IMR-90 (cell line): ENCODE data around the gene TUBGCP6. TPM values are rescaled to one million over a fixed set of nuclear protein-coding genes. Genes with fewer than 3 reads are reported as not detected.
"Not testable (repeated sequence)": the region's sequence is repeated elsewhere in the genome, so short reads cannot be mapped to it uniquely, and the experiment has no call there.

Experiments
- ATAC-seq: fragments of 200-7000 bp; cut with Tn5 transposase; 2 replicates; pipeline ENCODE4 v1.9.1; 2020; ENCODE audit warnings: low read depth, mild to moderate bottlenecking, moderate library complexity
- BruUV-seq: library from RNA; stranded (reverse); fragments of 400-500 nt; replicated peaks from 2 replicates; lab custom pipeline; 2021; lab: Mats Ljungman, UMichigan
- CTCF ChIA-PET: fragments of 300-600 bp; formaldehyde crosslinking; extraction: SDS; loops from one replicate; lab custom pipeline; 2021; ENCODE audit warnings: antibody characterized with exemption; lab: Yijun Ruan, JAX
- POLR2A ChIA-PET: fragments of 300-600 bp; sonication (Branson Sonifier 250); formaldehyde crosslinking; loops from one replicate; lab custom pipeline; 2022; ENCODE audit warnings: antibody characterized with exemption; ENCODE audit not compliant: unreplicated experiment; lab: Charles Lee
- DNase-seq: peaks from one replicate; pipeline ENCODE4 v3.0.0; 2013
- H2AFZ ChIP-seq: replicated peaks from 2 replicates; pipeline ENCODE3; 2013; ENCODE audit warnings: low read length, mild to moderate bottlenecking; ENCODE audit not compliant: poor library complexity
- H2AK5ac ChIP-seq: 2 replicates; pipeline ENCODE4 v1.6.1; 2013; ENCODE audit warnings: low read depth, low read length, inconsistent platforms
- H2AK9ac ChIP-seq: replicated peaks from 2 replicates; pipeline ENCODE3; 2013; ENCODE audit warnings: mild to moderate bottlenecking, low read depth, low read length, moderate library complexity; ENCODE audit not compliant: poor library complexity
- H2BK120ac ChIP-seq: 2 replicates; pipeline ENCODE4 v1.6.1; 2013; ENCODE audit warnings: low read depth, low read length, inconsistent platforms
- H2BK15ac ChIP-seq: 3 replicates; pipeline ENCODE4 v1.6.1; 2013; ENCODE audit warnings: low read depth, low read length, inconsistent platforms
- H2BK20ac ChIP-seq: 2 replicates; pipeline ENCODE4 v1.6.1; 2013; ENCODE audit warnings: low read depth, mild to moderate bottlenecking, inconsistent platforms, low read length, moderate library complexity
- H2BK5ac ChIP-seq: 2 replicates; pipeline ENCODE4 v1.6.1; 2013; ENCODE audit warnings: mild to moderate bottlenecking, low read depth, low read length, inconsistent platforms; ENCODE audit not compliant: poor library complexity, severe bottlenecking
- H3K14ac ChIP-seq: replicated peaks from 2 replicates; pipeline ENCODE4 v1.6.1; 2013; ENCODE audit warnings: low read depth, low read length, inconsistent platforms
- H3K18ac ChIP-seq: 2 replicates; pipeline ENCODE4 v1.6.1; 2013; ENCODE audit warnings: low read depth, low read length, control low read depth
- H3K23ac ChIP-seq: 2 replicates; pipeline ENCODE4 v1.6.1; 2013; ENCODE audit warnings: low read depth, low read length, inconsistent platforms
- H3K27ac ChIP-seq: 2 replicates; pipeline ENCODE4 v1.5.1; 2013; ENCODE audit warnings: mild to moderate bottlenecking, control low read depth, low read length; ENCODE audit not compliant: insufficient read depth
- H3K27me3 ChIP-seq: 2 replicates; pipeline ENCODE4 v1.6.1; 2013; ENCODE audit warnings: low read length; ENCODE audit not compliant: control insufficient read depth, insufficient read depth
- H3K36me3 ChIP-seq: 2 replicates; pipeline ENCODE4 v1.6.1; 2013; ENCODE audit warnings: low read length, mixed read lengths; ENCODE audit not compliant: control insufficient read depth, insufficient read depth
- H3K4ac ChIP-seq: 2 replicates; pipeline ENCODE4 v1.6.1; 2013; ENCODE audit warnings: low read depth, low read length, inconsistent platforms
- H3K4me1 ChIP-seq: 2 replicates; pipeline ENCODE4 v1.6.1; 2013; ENCODE audit warnings: low read length, mixed read lengths; ENCODE audit not compliant: control insufficient read depth, insufficient read depth
- H3K4me2 ChIP-seq: 2 replicates; pipeline ENCODE4 v1.6.1; 2013; ENCODE audit warnings: low read depth, mild to moderate bottlenecking, control low read depth, low read length, moderate library complexity
- H3K4me3 ChIP-seq: 2 replicates; pipeline ENCODE4 v1.5.1; 2013; ENCODE audit warnings: low read depth, mild to moderate bottlenecking, control low read depth, low read length, moderate library complexity; ENCODE audit not compliant: insufficient read depth
- H3K56ac ChIP-seq: 2 replicates; pipeline ENCODE4 v1.6.1; 2013; ENCODE audit warnings: low read length, inconsistent platforms; ENCODE audit not compliant: insufficient read depth; ENCODE audit errors: extremely low read depth
- H3K79me1 ChIP-seq, 2 experiments: 2 replicates each; pipeline ENCODE4 v1.6.1; 2013; ENCODE audit warnings: low read length in 2 of 2, inconsistent platforms in 1 of 2, low read depth in 1 of 2
- H3K9ac ChIP-seq: 2 replicates; pipeline ENCODE4 v1.6.1; 2013; ENCODE audit warnings: low read depth, low read length, control low read depth
- H3K9me1 ChIP-seq: 2 replicates; pipeline ENCODE4 v1.6.1; 2013; ENCODE audit warnings: low read length, inconsistent platforms; ENCODE audit not compliant: insufficient read depth
- H3K9me3 ChIP-seq: 2 replicates; pipeline ENCODE4 v1.6.1; 2013; ENCODE audit warnings: low read length; ENCODE audit not compliant: control insufficient read depth, insufficient read depth
- H4K20me1 ChIP-seq: 2 replicates; pipeline ENCODE4 v1.6.1; 2013; ENCODE audit warnings: low read length, inconsistent platforms; ENCODE audit not compliant: insufficient read depth
- H4K5ac ChIP-seq: 2 replicates; pipeline ENCODE4 v1.6.1; 2013; ENCODE audit warnings: mild to moderate bottlenecking, low read depth, low read length, control low read depth
- H4K8ac ChIP-seq, 2 experiments: 2 replicates each; pipeline ENCODE4 v1.6.1; 2013; ENCODE audit warnings: low read depth in 2 of 2, low read length in 2 of 2, control low read depth in 1 of 2, inconsistent platforms in 1 of 2
- H4K91ac ChIP-seq: 2 replicates; pipeline ENCODE4 v1.6.1; 2013; ENCODE audit warnings: low read depth, low read length, inconsistent platforms; ENCODE audit not compliant: insufficient read depth
- WGBS, 2 experiments: methylation state at CpG; one replicate each; pipeline versions ENCODE4 v1.1.5 to v1.1.7; 2013; ENCODE audit warnings: missing lambda C conversion rate in 2 of 2; ENCODE audit not compliant: insufficient read length in 1 of 2; ENCODE audit errors: extremely low coverage in 2 of 2; 5-methylcytosine and 5-hydroxymethylcytosine counted together
- dilution Hi-C: fragments of 300-500 bp; cut with HindIII; formaldehyde crosslinking; loops from one replicate; pipeline ENCODE4 v1.14.3; 2018; ENCODE audit warnings: low sequenced_read_pairs; ENCODE audit not compliant: unreplicated experiment
- in situ Hi-C: fragments of 300-500 bp; cut with MboI; formaldehyde crosslinking; loops from 3 replicates; pipeline ENCODE4 v1.14.3; 2019; ENCODE audit warnings: low sequenced_read_pairs, inconsistent platforms, mixed read lengths
- intact Hi-C: fragments of 100-400 bp; cut with micrococcal nuclease; formaldehyde crosslinking; loops from 2 replicates; pipeline ENCODE4 v1.10.0; 2022
- polyA plus RNA-seq, 3 experiments: library from polyadenylated mRNA; depleted of rRNA; stranded (reverse); fragments of >200 nt; gene quantifications; 2 replicates each; pipeline ENCODE4 v1.2.3, GENCODE V29; 2012; ENCODE audit warnings: low replicate concordance in 1 of 3
- total RNA-seq: library from RNA; depleted of rRNA; stranded (reverse); fragments of >200 nt; gene quantifications from 2 replicates; pipeline ENCODE4 v1.2.3, GENCODE V29; 2012

Gene TUBGCP6
- total and polyA plus RNA-seq, 2 of the 4 experiments (the other 2 are of a cell fraction), result 10.8 to 28.6 TPM

DNA sequence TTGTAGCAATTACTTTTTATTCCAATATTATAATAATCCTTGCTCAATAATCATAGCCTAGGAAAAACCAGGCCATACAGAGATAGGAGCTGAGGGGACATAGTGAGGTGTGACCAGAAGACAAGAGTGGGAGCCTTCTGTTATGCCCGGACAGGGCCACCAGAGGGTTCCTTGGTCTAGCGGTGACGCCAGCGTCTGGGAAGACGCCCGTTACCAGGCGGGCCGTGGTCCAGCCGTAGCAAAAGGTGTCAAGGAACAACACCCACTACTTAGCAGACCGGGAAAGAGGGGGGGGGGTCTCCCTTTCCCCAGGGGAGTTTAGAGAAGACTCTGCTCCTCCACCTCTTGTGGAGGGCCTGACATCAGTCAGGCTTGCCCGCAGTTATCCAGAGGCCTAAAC lies 28.5 kb upstream of the TUBGCP6 start:
- no CpG with 5 or more reads among the region's 11 CpGs for WGBS, 2 experiments
- POLR2A ChIA-PET, result not testable (repeated sequence)

More for the DNA sequence above, 28.5 kb upstream of the TUBGCP6 start:
- H2AK9ac ChIP-seq, H3K9ac ChIP-seq, H4K5ac ChIP-seq, H2BK5ac ChIP-seq, H2AFZ ChIP-seq, ATAC-seq, H3K14ac ChIP-seq, H3K4me2 ChIP-seq, H4K91ac ChIP-seq, H3K23ac ChIP-seq, H4K8ac ChIP-seq, H3K27me3 ChIP-seq, H3K9me3 ChIP-seq, H2AK5ac ChIP-seq, H3K9me1 ChIP-seq, H2BK20ac ChIP-seq, H3K4ac ChIP-seq, H3K4me3 ChIP-seq, H3K56ac ChIP-seq, H2BK15ac ChIP-seq, H3K18ac ChIP-seq, DNase-seq, H2BK120ac ChIP-seq, H3K27ac ChIP-seq, BruUV-seq, dilution Hi-C loops, CTCF ChIA-PET: not testable (repeated sequence)
- in situ Hi-C loops, result loop anchor here (10.0 kb wide), 1 partner anchor 51 kb away; the partner anchor contains the start of gene DENND6B
- H3K36me3 ChIP-seq, result peaks cover 42% of the 10 kb centered on the region
- peaks cover 11% of the 10 kb centered on the region for H3K4me1 ChIP-seq
- intact Hi-C loops, result loop anchor here (5.0 kb wide), 1 partner anchor 34 kb away; the partner anchor contains the start of gene PLXNB2
- H4K20me1 ChIP-seq, result peaks cover 46% of the 10 kb centered on the region
- peaks cover 0 to 16% of the 10 kb centered on the region in 2 experiments; a peak in 1 of 4 replicates for H3K79me1 ChIP-seq
